ENCODE results near the gene SLC38A10. TPM values are rescaled to one million over a fixed set of nuclear protein-coding genes. Genes with fewer than 3 reads are reported as not detected.

Gene SLC38A10
- polyA plus RNA-seq, 4 donors: 41.7 to 77.7 (median 51.1) TPM

DNA sequence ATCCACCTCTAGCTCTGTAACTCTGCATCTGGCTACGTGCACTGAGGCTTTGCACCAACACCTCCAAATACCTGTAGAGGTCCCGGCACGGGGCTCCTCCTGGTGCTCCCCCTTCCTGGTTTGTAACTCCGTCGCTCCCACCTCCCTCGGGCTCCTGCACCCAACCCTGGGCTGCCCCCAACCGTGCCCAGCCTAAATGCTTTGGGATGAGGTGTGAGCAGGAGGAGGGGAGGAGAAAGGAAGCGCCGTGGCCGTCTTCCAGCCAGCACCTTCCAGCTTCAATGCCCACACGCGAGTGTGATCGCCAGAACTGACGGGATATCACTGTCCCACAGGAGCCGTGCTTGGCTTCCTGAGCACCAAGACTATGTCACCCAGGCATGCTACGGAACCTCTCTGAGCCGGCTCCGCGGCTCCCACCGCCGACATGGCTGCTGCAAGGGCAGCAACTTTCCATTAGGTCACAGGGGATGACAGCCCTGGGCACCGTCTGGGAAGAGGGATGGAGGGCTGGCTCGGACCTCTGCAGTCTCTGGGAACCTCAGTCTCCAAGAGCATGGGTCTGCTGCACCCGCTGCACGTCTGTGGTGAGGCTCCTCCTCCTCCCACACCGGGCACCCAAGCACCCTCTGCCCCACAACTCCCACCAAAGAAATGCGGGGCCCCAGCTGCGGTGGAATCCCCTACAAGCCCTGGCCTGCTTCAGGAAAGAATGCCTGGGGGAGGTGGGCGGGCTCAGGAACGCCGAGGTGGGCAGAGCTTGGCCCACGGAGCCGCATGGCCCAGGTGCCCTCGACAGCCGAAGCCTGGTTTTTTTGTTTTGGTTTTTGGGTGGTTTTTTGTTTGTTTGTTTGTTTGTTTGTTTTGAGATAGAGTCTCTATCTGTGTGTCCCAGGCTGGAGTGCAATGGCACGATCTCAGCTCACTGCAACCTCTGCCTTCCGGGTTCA is 6.4 kb upstream of the SLC38A10 start:
- no peak for DNase-seq (ENCODE audit: low read depth in 4 of 4, low spot score in 3 of 4)

DNA sequence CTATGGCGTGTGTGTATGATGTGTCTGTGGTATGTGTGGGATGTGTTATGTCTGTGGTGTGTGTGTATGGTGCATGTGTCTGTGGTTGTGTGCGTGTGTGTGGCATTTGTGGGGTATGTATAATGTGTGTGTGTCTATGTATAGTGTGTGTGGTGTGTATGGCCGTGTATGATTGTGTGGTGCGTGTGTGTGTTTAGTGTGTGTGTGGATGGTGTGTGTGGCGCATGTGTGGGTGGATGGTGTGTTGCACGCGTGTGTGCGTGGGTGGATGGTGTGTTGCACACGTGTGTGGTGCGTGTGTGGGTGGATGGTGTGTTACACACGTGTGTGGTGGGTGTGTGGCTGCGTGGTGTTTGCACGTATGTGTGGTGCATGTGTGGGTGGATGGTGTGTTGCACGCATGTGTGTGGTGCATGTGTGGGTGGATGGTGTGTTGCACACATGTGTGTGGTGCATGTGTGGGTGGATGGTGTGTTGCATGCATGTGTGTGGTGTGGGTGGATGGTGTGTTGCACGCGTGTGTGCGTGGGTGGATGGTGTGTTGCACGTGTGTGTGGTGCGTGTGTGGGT is 5.6 kb upstream of the SLC38A10 start:
- no peak for DNase-seq (ENCODE audit: low read depth in 4 of 4, low spot score in 3 of 4)

DNA sequence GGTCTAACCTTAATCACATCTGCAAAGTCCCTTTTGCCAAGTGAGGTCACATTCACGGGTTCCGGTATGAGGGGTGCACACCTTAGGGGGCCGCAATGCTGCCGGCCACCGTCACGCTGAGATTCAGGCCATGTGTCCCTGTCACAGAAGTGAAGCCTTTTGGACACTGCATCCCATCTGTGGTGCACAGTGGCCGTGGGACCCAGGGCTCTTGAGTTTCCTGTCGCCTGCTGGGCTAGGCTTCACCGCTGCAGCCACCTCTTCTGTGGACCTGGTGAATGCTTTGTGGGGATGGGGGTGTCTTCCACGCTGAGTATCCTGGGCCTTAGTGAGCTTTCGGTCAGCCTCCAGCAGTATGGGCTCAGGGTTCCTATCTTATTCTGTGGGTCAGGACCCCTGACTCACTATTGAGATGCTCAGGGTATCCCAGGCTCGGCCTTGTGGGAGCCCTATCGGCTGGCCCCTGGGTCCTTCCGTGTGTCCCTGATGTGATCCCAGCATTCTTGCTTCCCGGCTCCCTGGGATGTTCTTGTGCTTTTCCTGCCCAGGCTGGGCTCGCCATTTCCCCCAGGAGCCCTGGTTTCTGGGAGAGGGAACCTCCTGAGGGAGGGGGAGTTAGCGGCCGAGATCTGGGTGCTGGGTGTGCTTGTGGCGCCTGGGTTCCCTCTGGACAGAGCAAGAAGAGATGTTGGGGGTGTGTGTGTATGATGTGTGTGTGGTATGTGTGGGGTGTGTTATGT is 4.9 kb upstream of the SLC38A10 start:
- no peak for DNase-seq (ENCODE audit: low read depth in 4 of 4, low spot score in 3 of 4)

DNA sequence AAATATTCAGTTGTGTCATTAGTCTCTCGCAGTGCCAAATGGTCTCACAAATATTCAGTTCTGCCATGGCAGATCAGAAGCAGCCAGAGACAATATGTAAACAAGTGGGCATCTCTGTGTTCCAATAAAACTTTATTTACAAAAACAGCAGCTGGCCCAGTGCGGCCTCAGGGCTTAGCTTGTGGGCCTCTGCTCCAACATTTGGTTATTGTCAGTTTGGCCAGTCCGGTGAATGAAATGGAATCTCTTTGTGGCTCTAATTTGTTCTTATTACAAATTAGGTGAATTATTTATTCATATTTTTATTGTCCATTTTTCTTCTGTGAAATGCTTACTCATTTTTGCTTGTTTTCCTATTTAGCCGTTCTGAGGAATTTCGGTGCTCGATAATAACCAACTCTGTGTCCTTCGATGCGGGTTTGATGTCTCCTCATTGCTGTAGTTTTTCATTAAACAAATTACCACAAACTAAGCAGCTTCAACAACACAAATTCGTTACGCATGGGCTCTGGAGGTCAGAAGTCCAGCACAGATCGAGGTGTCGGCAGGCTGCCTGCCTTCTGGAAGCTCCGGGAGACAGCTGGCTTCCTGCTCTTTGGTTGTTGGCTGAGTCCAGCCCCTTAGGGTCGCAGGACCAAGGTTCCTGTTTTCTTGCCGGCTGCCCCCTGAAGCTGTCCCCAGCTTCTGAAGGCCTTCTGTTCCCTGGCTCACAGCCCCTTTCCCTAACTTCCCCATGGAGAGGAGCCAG is 4.1 kb upstream of the SLC38A10 start:
- no peak for DNase-seq (ENCODE audit: low read depth in 4 of 4, low spot score in 3 of 4)

DNA sequence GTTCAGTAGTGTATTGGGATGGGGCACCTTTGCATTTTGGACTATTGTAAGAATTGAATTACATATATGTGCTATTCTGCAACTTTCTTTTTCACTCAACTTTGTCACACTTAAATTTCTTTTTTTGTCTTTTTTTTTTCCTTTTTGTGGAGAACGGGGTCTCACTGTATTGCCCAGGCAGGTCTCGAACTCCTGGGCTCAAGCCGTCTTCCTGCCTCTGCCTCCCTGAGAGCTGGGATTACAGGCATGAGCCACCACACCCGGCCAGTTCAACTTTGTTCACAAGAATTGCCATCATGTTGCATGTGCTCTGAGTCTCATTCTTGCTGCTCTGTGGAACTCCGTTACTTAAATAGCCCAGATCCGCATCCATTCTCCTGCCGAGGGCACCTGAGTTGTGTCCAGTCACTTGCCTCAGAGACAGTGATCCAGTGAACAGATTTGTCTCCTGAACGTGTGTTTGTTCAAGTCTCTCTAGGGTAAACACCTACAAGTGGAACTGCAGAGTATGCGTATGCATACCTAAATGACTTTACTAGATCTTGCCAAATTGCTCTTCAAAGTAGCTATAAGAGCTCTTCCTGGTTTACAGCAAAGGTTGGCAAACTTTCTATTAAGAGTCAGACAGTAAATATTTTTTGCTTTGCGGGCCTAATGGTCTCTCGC is 3.4 kb upstream of the SLC38A10 start:
- no peak for DNase-seq (ENCODE audit: low read depth in 4 of 4, low spot score in 3 of 4)

DNA sequence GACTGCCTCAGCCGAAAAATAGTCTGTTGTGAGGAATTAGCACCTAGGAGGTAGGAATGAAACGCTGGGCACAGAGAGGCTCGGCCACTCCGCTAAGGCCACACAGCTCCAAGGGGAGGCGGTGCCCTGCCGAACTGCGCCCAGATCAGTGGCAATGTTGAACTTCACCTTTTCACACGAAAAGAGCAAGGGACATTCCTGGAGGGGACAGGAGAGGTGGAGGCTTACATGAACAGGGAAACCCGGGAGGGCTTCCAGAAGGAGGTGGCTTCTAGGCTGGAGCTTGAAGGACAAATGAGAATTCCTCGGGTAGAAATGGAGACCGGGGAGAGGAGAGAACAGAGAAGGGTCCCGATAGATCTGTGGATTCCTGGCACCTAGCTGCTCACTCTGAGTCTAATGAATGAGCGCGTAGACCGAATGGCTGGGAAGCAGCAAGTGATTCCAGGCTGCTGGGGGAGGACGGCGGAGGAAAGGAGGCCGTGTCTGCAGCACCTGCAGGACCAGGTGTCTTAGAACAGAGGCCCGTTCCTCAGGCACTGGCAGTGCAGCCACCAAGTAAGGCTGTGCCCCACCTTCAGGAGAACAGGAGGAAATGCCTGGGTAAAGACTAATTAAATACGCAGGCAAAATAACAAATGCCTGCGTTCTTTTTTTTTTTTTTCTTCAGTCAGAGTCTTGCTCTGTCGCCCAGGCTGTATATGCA is 722 bp upstream of the SLC38A10 start:
- no peak for DNase-seq (ENCODE audit: low read depth in 4 of 4, low spot score in 3 of 4)

DNA sequence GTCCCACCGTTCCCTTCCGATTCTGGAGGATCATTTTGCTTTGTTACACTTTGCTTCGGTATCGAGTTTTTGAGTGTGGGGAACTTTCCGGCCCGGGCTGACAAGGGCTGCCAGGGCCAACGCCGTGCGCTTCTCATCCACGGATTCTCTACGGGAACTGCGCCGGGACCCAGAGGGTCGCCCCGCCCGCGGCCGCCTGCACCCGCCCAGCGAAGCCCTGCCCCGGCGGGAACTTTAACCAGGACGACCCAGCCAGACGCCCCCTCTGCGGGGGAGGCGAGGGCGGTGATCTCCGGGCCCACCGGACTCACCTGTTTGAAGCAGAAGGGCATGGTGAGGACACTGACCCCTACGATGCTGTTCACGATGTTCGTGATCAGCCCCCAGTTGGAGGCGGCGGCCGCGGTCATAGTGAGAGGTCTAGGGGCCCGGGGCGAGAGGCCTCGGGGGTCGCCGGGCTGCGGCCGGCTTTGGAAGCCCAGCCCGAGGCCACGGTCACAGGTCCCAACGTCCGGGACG is 536 bp downstream of the SLC38A10 start:
- no peak for DNase-seq (ENCODE audit: low read depth in 4 of 4, low spot score in 3 of 4)

DNA sequence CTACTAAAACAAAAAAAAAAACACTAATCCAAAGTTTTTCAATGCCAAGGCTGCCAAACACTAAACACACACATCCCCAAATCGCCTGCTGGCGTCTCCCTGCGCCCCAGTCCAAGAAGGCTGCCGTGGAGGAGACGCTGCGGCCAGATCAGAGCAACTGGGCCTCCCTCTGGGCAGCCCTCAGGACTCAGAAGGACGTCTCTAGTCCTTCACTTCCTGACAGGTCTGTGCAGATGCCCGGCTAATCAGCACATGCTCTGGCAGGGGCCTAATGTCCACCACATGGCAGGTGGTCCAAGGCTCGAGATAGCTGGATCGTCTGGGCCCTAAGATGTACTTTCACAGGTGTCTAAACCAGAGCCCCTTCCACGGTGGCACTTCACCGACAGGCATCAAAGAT is 2.7 kb downstream of the SLC38A10 start:
- DNase-seq (ENCODE audit: low read depth in 4 of 4, low spot score in 3 of 4): no peak

DNA sequence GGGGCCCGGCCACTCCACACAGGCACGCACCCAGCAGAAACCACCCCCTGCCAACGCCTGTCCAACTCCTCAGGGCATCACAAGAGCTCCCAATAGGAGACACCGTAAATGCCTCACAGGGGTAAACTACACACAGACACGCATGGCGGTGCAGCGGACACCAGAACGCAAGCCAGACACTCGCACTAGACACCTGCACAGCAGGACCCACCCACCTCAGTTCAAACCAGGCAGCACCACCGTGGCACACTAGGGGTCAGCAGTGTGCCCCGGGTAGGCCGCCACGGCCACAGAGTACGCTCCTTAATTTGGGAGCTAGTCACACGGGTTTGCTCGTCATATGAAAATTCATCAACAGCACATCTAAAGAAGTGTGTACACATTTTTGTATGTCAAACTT is 3.4 kb downstream of the SLC38A10 start:
- DNase-seq (ENCODE audit: low read depth in 4 of 4, low spot score in 3 of 4): no peak

DNA sequence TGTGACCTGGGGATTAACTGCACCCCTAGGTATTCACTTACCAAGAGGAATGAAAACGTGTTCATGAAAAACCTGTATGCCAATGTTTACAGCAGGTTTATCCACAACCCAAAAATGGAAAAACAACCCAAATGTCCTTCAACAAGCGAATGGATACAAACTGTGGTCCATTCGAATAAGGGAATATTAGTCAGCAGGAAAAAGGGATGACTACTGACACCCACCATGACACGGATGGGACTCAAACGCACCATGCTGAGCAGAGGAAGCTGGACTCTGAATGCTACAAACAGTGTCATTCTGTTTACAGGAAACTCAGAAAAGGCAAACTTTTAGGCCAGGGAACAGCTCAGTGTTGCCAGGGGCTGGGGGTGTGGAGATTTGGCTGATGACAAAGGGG is 4.9 kb downstream of the SLC38A10 start:
- no peak for DNase-seq (ENCODE audit: low read depth in 4 of 4, low spot score in 3 of 4)

DNA sequence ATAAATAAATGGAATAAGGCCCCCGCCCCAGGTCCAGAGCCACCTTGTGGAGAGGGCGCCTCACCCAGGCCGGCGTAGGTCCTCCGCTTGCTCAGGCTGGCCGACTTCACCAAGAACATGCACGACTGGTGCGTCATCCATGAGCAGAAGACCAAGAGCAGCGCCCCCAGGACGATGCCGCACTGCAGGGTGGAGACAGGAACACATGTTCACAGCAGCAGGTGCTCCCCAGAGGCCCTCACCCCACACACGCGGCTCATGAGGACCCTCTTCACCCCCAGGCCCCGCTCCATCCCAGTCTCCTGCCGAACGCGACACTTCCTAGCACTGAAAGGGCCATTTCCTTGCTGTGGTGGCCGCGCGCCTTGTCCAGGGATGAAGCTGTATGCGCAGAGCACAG is 5.5 kb downstream of the SLC38A10 start:
- DNase-seq (ENCODE audit: low read depth in 4 of 4, low spot score in 3 of 4): no peak

DNA sequence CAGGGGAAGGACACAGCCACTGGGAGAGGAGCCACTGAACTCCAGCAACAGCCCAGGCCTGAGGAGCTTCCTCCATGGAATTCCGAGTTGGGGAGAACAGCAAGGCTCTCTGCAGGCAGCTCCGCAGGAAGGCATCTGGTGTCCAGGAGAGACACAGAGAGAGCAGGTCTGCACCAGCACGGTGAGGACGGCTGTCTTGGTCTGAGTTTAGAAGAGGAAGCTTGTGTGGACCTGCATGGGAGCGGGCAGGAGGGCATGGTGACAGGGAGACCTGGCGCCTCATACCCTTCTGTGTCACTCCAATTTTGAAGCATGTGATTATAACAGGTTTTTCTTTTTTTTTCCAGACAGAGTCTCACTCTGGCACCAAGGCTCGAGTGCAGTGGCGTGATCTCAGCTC is 6.4 kb downstream of the SLC38A10 start:
- DNase-seq (ENCODE audit: low read depth in 4 of 4, low spot score in 3 of 4): no peak

DNA sequence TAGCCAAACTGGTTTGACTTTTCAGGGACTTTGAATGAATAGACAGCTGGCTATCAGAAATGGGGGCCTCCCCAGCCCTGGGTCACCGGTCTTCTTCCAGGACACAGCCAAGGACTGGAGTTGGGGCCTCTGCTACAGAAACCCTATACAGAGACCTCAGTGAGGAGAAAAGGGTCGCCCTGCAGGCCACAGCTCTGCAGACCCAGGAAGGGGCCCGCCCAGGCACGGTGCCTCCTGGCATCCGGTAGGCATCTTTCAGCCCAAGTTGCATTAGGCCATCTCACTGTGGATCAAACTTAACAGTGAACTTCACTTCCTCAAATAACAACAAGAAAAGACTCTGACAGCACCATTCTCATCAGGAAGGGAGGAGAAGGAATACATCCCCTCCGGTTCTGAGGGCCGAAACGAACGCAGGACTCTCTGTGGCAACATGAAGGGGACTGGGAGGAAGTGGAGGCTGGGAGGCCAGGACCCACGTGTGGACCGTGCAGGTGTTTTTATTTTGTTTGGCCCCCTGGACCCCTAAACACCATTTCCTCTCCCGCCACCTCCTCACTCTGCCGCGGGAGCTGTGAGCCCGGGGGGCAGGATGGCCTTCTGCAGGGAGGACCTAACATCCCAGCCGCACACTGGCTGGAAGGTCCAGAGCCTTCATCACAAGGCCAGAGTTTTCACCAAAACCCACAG is 7.2 kb downstream of the SLC38A10 start:
- no peak for DNase-seq (ENCODE audit: low read depth in 4 of 4, low spot score in 3 of 4)

DNA sequence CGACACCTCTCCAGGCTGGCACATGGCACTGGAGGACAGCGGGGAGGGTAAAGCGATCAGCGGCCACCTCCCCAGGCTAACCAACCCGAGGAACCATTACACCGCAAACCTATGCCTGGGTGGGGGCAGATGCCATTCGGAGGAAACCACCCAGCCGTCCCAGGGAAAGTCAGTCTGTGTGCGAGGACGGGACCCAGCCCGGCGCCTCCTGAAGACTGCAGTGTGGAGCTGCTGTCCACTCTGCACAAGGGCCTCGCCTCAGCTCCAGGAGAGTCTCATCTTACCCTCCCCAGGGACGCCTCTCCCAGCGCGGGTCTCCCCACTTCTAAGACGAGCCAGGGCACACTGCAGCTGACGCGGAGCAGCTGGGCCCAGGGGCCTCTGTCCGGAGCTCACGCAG is 8.0 kb downstream of the SLC38A10 start:
- no peak for DNase-seq (ENCODE audit: low read depth in 4 of 4, low spot score in 3 of 4)

DNA sequence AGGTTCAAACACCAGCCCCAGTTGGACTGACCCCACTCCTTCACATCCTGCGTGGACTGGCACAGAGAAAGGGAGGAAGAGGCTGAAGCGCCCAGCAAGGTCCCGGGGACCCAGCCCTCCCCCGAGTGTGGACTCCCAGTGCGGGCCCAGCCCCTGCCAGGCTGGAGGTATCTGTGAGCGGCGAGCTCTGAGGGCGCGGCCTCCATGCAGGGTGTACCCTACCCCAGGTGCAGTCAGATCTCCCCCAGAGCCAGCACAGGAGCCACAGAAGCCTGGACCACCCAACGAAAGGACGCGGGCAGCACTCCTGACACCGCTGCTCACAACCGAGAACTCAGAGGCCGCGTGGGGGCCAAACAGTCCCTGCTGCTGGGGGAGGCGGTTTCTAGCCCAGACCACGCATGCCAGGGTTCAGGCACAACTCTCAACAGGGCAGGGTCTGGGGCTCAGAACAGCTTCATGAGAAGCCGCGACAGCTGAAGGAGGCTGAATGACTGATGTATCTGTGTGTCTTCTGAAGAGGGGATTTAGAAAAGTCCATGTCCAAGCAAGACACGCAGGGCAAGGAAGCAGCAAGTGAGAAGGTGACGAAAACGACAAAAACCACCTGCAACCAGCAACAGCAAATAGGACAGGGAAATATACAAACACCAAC is 8.5 kb downstream of the SLC38A10 start:
- DNase-seq (ENCODE audit: low read depth in 4 of 4, low spot score in 3 of 4): no peak

DNA sequence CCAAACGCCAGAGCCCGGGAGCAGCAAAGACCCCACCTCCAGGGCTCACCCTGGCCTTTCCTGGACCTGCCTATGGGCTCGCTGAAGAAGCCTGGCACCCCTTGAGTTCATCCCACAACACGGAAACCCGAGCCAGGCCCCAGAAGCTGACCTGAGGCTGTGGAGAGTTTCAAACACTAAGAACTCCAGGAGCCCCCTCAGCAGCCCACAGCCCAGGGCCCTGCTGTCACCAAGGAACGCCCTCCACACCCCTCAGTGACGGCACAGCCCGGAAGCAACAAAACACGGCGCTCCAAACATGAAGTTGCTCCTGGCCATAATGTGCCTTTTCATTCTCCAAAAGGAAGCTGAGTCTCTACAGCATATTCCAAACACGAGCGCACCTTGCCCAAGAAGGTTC is 9.2 kb downstream of the SLC38A10 start:
- DNase-seq (ENCODE audit: low read depth in 4 of 4, low spot score in 3 of 4): no peak

DNA sequence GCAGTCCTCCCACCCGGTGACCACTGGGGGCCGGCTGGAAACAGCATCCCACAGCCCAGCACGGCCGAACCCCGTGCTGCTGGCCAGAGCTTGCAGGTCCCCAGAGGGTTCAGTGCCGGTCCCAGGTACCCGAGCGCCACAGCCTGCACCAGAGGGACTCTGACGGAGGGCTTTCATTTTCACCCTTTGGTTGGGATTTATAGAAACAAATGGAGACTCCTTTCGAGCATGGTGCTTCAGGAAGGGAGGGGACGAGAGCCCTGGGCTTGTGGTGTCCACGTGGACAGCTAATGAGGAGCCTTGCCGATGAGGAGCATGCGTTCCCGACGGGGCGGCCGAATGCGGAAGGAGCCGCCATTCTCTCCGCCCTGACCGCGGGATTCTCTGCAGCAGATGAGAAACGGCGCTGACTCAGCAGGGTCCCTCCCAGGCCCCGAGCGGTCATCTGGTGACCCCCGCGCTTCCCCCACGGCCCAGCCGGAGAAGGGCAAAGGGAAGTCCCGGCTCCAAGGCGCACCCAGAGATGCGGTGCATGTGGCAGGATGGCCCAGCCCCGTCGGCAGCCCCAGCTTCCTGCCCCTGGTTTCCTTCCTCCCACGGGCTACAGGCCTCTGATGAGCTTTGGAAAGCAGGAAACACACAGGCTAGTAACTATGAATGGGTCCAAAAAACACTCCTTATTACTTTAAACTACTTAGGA is 9.8 kb downstream of the SLC38A10 start:
- no peak for DNase-seq (ENCODE audit: low read depth in 4 of 4, low spot score in 3 of 4)

DNA sequence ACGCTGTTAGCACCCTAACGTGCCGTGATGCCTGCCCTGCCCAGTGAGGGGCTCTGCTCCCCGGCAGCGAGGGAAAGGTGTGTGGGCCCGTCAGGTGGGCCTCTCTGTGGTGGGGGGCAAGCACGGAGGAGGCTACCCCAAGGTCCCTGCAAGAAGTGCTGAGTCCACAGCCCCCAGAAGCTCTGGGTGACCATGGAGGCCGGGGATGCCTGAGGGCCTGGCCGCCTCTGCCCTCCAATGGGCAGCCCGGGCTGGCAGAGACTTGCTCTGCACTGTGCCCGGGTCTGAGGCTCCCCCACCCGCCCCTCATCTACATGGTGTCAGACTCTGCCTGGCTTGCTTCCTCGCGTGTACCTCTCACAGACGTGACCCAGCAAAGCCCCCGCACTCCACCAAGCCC is 12.2 kb downstream of the SLC38A10 start:
- no peak for DNase-seq (ENCODE audit: low read depth in 4 of 4, low spot score in 3 of 4)
